Measurements from ENCODE around the gene SPACDR.
"Not testable (repeated sequence)": the region's sequence is repeated elsewhere in the genome, so short reads cannot be mapped to it uniquely, and the experiment has no call there.

Gene SPACDR, protein sequence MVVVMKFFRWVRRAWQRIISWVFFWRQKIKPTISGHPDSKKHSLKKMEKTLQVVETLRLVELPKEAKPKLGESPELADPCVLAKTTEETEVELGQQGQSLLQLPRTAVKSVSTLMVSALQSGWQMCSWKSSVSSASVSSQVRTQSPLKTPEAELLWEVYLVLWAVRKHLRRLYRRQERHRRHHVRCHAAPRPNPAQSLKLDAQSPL

GRCh38 chr7:100464210-100464660 lies at the start of gene SPACDR:
Gene SPACDR (minus strand): TSS chr7:100464260. CDS start chr7:100464025, 235 bp downstream.
- peaks cover 4% of the 10 kb centered on the region for H3K36me3 ChIP-seq (ENCODE audit: control insufficient read depth, insufficient read depth, low read length)
- H3K27ac ChIP-seq (ENCODE audit: low read depth, low read length), result no peak within 1 kb of the TSS
- no peak within 1 kb of the TSS for H3K9ac ChIP-seq (ENCODE audit: low read length)
- no peak within 1 kb of the TSS for H3K4me3 ChIP-seq (ENCODE audit: low read length)
- peaks cover 3% of the 10 kb centered on the region for H3K4me1 ChIP-seq (ENCODE audit: control insufficient read depth, insufficient read depth, low read length)
- H3K27me3 ChIP-seq (ENCODE audit: control insufficient read depth, insufficient read depth, low read length), result no peaks in the 10 kb centered on the region

DNA sequence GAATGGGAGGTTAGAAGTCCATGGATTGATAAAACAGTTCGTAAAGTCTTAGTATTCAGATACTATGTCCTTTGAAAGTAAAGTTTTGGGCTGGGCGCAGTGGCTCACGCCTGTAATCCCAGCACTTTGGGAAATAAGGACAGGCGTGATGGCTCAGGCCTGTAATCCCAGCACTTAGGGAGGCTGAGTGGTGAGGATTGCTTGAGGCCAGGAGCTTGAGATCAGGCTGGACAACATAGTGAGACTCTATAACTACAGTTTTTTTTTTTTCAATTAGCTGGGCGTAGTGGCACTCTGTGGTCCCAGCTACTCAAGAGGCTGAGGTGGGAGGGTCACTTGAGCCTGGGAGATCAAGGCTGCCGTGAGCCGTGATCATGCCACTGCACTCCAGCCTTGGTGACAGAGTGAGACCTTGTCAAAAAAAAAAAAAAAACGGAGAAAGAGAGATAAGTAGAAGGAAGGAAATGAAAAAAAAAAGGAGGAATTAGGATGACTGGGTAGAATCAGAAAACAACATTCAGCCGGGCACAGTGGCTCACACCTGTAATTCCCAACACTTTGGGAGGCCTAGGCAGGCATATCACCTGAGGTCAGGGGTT lies 49.3 kb upstream of the SPACDR start:
- Histone ChIP-seq H3K4me3 (ENCODE audit: low read length) (no peak overlapping the region), H3K4me1 (ENCODE audit: control insufficient read depth, insufficient read depth, low read length) (no peaks in the 10 kb centered on the region), H3K27ac (ENCODE audit: low read depth, low read length) (no peak overlapping the region), H3K36me3 (ENCODE audit: control insufficient read depth, insufficient read depth, low read length) (no peaks in the 10 kb centered on the region), H3K27me3 (ENCODE audit: control insufficient read depth, insufficient read depth, low read length) (no peaks in the 10 kb centered on the region), H3K9ac (ENCODE audit: low read length) (no peak overlapping the region)

- H3K4me3 ChIP-seq (ENCODE audit: low read length), result no peak overlapping the region
- H3K9ac ChIP-seq (ENCODE audit: low read length), result no peak overlapping the region
- no peak overlapping the region for H3K27ac ChIP-seq (ENCODE audit: low read depth, low read length)
- H3K27me3 ChIP-seq (ENCODE audit: control insufficient read depth, insufficient read depth, low read length), result no peaks in the 10 kb centered on the region
- H3K4me1 ChIP-seq (ENCODE audit: control insufficient read depth, insufficient read depth, low read length), result no peaks in the 10 kb centered on the region
- no peaks in the 10 kb centered on the region for H3K36me3 ChIP-seq (ENCODE audit: control insufficient read depth, insufficient read depth, low read length)
These were observed 46.6 kb upstream of the SPACDR start for GRCh38 chr7:100510437-100511239.

DNA sequence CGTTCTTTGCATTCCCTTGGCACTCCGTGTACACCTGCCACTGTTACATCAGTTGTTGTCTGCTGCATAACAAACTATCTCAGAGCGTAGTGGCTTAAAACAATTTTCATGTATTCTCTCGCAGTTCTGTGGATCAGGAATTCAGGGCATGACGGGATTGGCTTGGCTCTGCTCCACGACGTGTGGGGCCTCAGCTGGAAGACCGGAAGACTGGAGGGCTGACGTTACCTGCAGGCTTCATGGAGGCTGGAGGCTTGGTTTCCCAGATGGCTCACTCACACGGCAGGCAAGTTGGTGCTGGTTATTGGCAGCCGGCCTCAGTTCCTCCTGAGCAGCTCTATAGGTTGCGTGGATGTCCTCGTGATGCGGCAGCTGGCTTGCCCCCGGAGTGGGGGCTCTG lies 45.2 kb upstream of the SPACDR start:
- no peak overlapping the region for H3K27ac ChIP-seq (ENCODE audit: low read depth, low read length)
- no peak overlapping the region for H3K4me3 ChIP-seq (ENCODE audit: low read length)

DNA sequence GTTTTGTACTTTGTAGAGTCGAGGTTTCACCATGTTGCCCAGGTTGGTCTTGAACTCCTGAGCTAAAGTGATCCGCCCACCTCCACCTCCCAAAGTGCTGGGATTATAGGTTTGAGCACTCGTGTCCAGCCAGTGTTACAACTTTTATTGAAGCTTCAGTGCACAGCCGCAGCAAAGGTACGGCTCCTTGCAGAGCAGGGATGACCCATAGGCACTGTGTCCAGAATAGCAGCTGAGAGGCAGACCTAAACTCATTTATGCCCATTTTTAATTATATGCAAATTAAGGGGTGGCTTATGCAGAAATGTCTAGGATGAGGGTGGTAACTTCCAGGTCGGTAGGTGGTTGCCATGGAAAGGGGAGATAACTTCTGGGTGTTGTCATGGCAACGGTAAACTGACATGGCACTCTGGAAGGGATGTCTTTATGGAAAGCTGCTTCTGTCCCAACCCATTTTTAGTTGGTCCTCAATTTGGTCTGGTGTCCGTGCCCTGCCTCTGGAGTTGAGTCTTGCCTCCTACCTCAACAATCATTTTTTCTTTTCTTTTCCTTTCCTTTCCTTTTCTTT lies 42.4 kb upstream of the SPACDR start:
- no peak overlapping the region for H3K4me3 ChIP-seq (ENCODE audit: low read length)
- no peak overlapping the region for H3K9ac ChIP-seq (ENCODE audit: low read length)
- H3K4me1 ChIP-seq (ENCODE audit: control insufficient read depth, insufficient read depth, low read length), result no peaks in the 10 kb centered on the region
- H3K27ac ChIP-seq (ENCODE audit: low read depth, low read length), result no peak overlapping the region
- no peaks in the 10 kb centered on the region for H3K36me3 ChIP-seq (ENCODE audit: control insufficient read depth, insufficient read depth, low read length)
- no peaks in the 10 kb centered on the region for H3K27me3 ChIP-seq (ENCODE audit: control insufficient read depth, insufficient read depth, low read length)

More for the DNA sequence above, 45.2 kb upstream of the SPACDR start:
- Histone ChIP-seq H3K36me3 (ENCODE audit: control insufficient read depth, insufficient read depth, low read length) (no peaks in the 10 kb centered on the region), H3K4me1 (ENCODE audit: control insufficient read depth, insufficient read depth, low read length) (no peaks in the 10 kb centered on the region), H3K27me3 (ENCODE audit: control insufficient read depth, insufficient read depth, low read length) (no peaks in the 10 kb centered on the region), H3K9ac (ENCODE audit: low read length) (no peak overlapping the region)

GRCh38 chr7:100504887-100505611 lies 41.0 kb upstream of the SPACDR start:
- Histone ChIP-seq H3K9ac (ENCODE audit: low read length) (no peak overlapping the region), H3K4me1 (ENCODE audit: control insufficient read depth, insufficient read depth, low read length) (no peaks in the 10 kb centered on the region), H3K27ac (ENCODE audit: low read depth, low read length) (no peak overlapping the region), H3K4me3 (ENCODE audit: low read length) (no peak overlapping the region), H3K36me3 (ENCODE audit: control insufficient read depth, insufficient read depth, low read length) (no peaks in the 10 kb centered on the region), H3K27me3 (ENCODE audit: control insufficient read depth, insufficient read depth, low read length) (no peaks in the 10 kb centered on the region)

GRCh38 chr7:100504031-100504430 lies 40.0 kb upstream of the SPACDR start:
- H3K27ac ChIP-seq (ENCODE audit: low read depth, low read length); H3K36me3 ChIP-seq (ENCODE audit: control insufficient read depth, insufficient read depth, low read length); H3K9ac ChIP-seq (ENCODE audit: low read length); H3K4me1 ChIP-seq (ENCODE audit: control insufficient read depth, insufficient read depth, low read length); H3K27me3 ChIP-seq (ENCODE audit: control insufficient read depth, insufficient read depth, low read length); H3K4me3 ChIP-seq (ENCODE audit: low read length): not testable (repeated sequence)

- H3K27ac ChIP-seq (ENCODE audit: low read depth, low read length); H3K36me3 ChIP-seq (ENCODE audit: control insufficient read depth, insufficient read depth, low read length); H3K4me1 ChIP-seq (ENCODE audit: control insufficient read depth, insufficient read depth, low read length); H3K9ac ChIP-seq (ENCODE audit: low read length); H3K27me3 ChIP-seq (ENCODE audit: control insufficient read depth, insufficient read depth, low read length); H3K4me3 ChIP-seq (ENCODE audit: low read length): not testable (repeated sequence)
These were observed 36.7 kb upstream of the SPACDR start for GRCh38 chr7:100500743-100501142.

DNA sequence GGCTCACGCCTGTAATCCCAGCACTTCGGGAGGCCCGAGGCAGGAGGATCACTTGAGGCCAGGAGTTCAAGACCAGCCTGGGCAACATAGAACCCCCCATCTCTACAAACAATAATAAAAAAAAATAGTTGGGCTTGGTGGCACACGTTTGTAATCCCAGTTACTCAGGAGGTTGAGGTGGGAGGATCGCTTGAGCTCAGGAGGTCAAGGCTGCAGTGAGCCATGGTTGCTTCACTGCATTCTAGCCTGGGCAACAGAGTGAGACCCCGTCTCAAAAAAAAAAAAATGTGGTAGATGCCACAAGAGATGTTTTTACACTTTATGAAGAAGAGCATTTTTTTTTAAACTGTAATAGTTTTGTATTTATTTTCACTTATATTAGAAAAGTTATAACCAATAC lies 32.4 kb upstream of the SPACDR start:
- no peaks in the 10 kb centered on the region for H3K36me3 ChIP-seq (ENCODE audit: control insufficient read depth, insufficient read depth, low read length)
- H3K4me3 ChIP-seq (ENCODE audit: low read length), result no peak overlapping the region
- H3K27me3 ChIP-seq (ENCODE audit: control insufficient read depth, insufficient read depth, low read length), result no peaks in the 10 kb centered on the region
- no peaks in the 10 kb centered on the region for H3K4me1 ChIP-seq (ENCODE audit: control insufficient read depth, insufficient read depth, low read length)
- H3K27ac ChIP-seq (ENCODE audit: low read depth, low read length), result no peak overlapping the region
- H3K9ac ChIP-seq (ENCODE audit: low read length), result no peak overlapping the region

DNA sequence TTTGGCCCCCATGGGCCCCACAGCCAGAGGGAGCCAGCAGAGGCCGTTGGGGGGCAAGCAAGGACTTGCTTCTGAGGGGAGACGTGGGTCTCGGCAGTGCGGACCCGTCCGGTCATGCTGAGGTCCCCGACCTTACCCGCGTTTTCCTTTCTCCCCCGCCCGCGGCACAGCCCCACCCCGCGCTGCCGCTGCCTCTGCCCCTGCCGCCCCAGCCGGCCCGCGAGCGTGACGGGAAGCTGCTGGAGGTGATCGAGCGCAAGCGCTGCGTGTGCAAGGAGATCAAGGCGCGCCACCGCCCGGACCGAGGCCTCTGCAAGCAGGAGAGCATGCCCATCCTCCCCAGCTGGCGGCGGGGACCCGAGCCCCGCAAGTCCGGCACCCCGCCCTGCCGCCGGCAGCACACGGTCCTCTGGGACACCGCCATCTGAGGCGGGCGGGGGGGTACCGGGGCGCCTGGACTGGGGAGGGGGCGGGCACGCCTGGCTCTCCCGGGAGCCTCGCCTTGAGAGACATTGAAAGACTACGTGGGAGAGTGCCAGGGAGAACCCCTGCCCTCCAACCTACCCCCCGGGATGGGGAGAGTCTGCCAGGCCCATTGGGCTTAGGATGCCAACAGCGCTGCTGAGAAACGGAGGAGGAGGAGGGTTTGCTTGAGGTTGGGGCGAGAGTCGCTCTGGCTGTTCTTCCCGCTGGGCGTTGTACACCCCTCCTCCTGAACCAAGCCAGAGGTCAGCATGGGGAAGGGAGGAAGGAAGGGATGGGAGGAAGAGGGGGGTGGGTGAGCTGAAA lies 29.6 kb upstream of the SPACDR start:
- peak overlapping the region; percentile 51 for H3K4me3 ChIP-seq (ENCODE audit: low read length)
- H3K27me3 ChIP-seq (ENCODE audit: control insufficient read depth, insufficient read depth, low read length), result no peaks in the 10 kb centered on the region
- H3K9ac ChIP-seq (ENCODE audit: low read length), result no peak overlapping the region
- no peaks in the 10 kb centered on the region for H3K36me3 ChIP-seq (ENCODE audit: control insufficient read depth, insufficient read depth, low read length)
- H3K27ac ChIP-seq (ENCODE audit: low read depth, low read length), result no peak overlapping the region
- no peaks in the 10 kb centered on the region for H3K4me1 ChIP-seq (ENCODE audit: control insufficient read depth, insufficient read depth, low read length)

- Histone ChIP-seq H3K27me3 (ENCODE audit: control insufficient read depth, insufficient read depth, low read length) (no peaks in the 10 kb centered on the region), H3K4me3 (ENCODE audit: low read length) (peak overlapping the region; percentile 51), H3K4me1 (ENCODE audit: control insufficient read depth, insufficient read depth, low read length) (no peaks in the 10 kb centered on the region), H3K27ac (ENCODE audit: low read depth, low read length) (no peak overlapping the region), H3K36me3 (ENCODE audit: control insufficient read depth, insufficient read depth, low read length) (no peaks in the 10 kb centered on the region), H3K9ac (ENCODE audit: low read length) (no peak overlapping the region)
These were observed 28.8 kb upstream of the SPACDR start for GRCh38 chr7:100492738-100493475.
